HepG2 (cell line): ENCODE measurements around the gene TREM1. TPM values are rescaled to one million over a fixed set of nuclear protein-coding genes. Genes with fewer than 3 reads are reported as not detected.

ENCODE experiments used
- ATAC-seq: fragments of 200-7000 bp; cut with Tn5 transposase; 3 replicates; pipeline ENCODE4 v1.9.1; 2020; ENCODE audit warnings: mild to moderate bottlenecking, moderate library complexity
- BruUV-seq: library from RNA; stranded (reverse); fragments of 400-500 nt; replicated peaks from 2 replicates; lab custom pipeline; 2021; lab: Mats Ljungman, UMichigan
- CTCF ChIA-PET: fragments of 300-600 bp; formaldehyde crosslinking; extraction: SDS; loops from one replicate; lab custom pipeline; 2021; ENCODE audit warnings: low total read pairs, inconsistent platforms, low intra/inter-chr PET ratio; lab: Yijun Ruan, JAX
- POLR2A ChIA-PET: fragments of 350-600 bp; sonication (Branson Sonifier 250); formaldehyde crosslinking; loops from one replicate; lab custom pipeline; 2020; ENCODE audit warnings: antibody characterized with exemption, inconsistent platforms; lab: Yijun Ruan, JAX
- DNase-seq: peaks from one replicate; pipeline ENCODE4 v3.0.0-alpha.2; 2015; ENCODE audit warnings: low spot score
- FAIRE-seq: peaks from 3 replicates; lab custom pipeline; 2011; peaks lifted over from hg19 to GRCh38; lab: Jason Lieb, UNC
- H2AFZ ChIP-seq: one replicate; pipeline ENCODE4 v1.6.1; 2011; ENCODE audit warnings: low read length, inconsistent platforms
- H3K27ac ChIP-seq: fragments of 300-600 bp; 3 replicates; pipeline ENCODE4 v1.8.0; 2011; ENCODE audit warnings: mixed run types, mild to moderate bottlenecking, mixed read lengths, low read length, inconsistent platforms; ENCODE audit not compliant: insufficient read depth; ENCODE audit errors: extremely low read length
- H3K27me3 ChIP-seq, 2 experiments: fragments of 200-600 bp in 1 of 2; 2 replicates in 1 of 2; 3 replicates in 1 of 2; pipeline versions ENCODE4 v1.6.0 to v1.8.0; 2011; ENCODE audit warnings: low read length in 2 of 2, mild to moderate bottlenecking in 2 of 2, moderate library complexity in 2 of 2, inconsistent platforms in 1 of 2; ENCODE audit not compliant: insufficient read depth in 2 of 2, control insufficient read depth in 1 of 2
- H3K36me3 ChIP-seq, 2 experiments: fragments of 200-600 bp in 1 of 2; replicated peaks in 1 of 2; 2 replicates in 1 of 2; 3 replicates in 1 of 2; pipeline versions ENCODE4 v1.5.1 to v1.8.0; 2011; ENCODE audit warnings: low read length in 2 of 2, inconsistent platforms in 1 of 2; ENCODE audit not compliant: insufficient read depth in 2 of 2, control insufficient read depth in 1 of 2
- H3K4me1 ChIP-seq: 2 replicates; pipeline ENCODE4 v1.5.1; 2012; ENCODE audit warnings: low read length, inconsistent platforms; ENCODE audit not compliant: insufficient read depth
- H3K4me2 ChIP-seq: 2 replicates; pipeline ENCODE4 v1.6.0; 2011; ENCODE audit warnings: low read depth, low read length, inconsistent platforms
- H3K4me3 ChIP-seq, 3 experiments: fragments of 200-600 bp in 1 of 3; sonication (generic), shearing (Covaris generic) in 1 of 3; replicated peaks in 1 of 3; 2 replicates each; pipeline ENCODE4 v1.5.1; 2011 to 2016; ENCODE audit warnings: low read length in 3 of 3, inconsistent platforms in 2 of 3, low read depth in 2 of 3, mild to moderate bottlenecking in 2 of 3, control low read depth in 1 of 3, mixed read lengths in 1 of 3; ENCODE audit not compliant: insufficient read depth in 1 of 3
- H3K79me2 ChIP-seq: one replicate; pipeline ENCODE4 v1.6.1; 2011; ENCODE audit warnings: low read length, inconsistent platforms; ENCODE audit not compliant: insufficient read depth
- H3K9ac ChIP-seq: 2 replicates; pipeline ENCODE4 v1.6.0; 2011; ENCODE audit warnings: mild to moderate bottlenecking, low read depth, low read length, inconsistent platforms; ENCODE audit not compliant: insufficient read depth
- H3K9me3 ChIP-seq: 2 replicates; pipeline ENCODE4 v1.5.1; 2012; ENCODE audit warnings: mild to moderate bottlenecking, low read length
- H4K20me1 ChIP-seq: 2 replicates; pipeline ENCODE4 v1.6.0; 2011; ENCODE audit warnings: inconsistent platforms, mild to moderate bottlenecking, low read length, moderate library complexity; ENCODE audit not compliant: insufficient read depth
- ADNP ChIP-seq: sonication (generic); formaldehyde crosslinking; IDR thresholded peaks from 2 replicates; pipeline ENCODE4 v1.4.0; 2020; ENCODE audit warnings: missing genetic modification reagents
- BCL6 ChIP-seq: IDR thresholded peaks from 2 replicates; pipeline ENCODE4 v1.6.1; 2016; ENCODE audit warnings: missing genetic modification reagents, missing compliant biosample characterization
- BORCS8-MEF2B ChIP-seq: sonication (generic); formaldehyde crosslinking; IDR thresholded peaks from 2 replicates; pipeline ENCODE4 v1.8.0; 2022; ENCODE audit warnings: mild to moderate bottlenecking, missing genetic modification reagents
- GATAD2A ChIP-seq: IDR thresholded peaks from 2 replicates; pipeline ENCODE4 v1.6.1; 2016
- NR2F1 ChIP-seq, 2 experiments: fragments of 450-650 bp in 1 of 2; formaldehyde crosslinking in 1 of 2; IDR thresholded peaks; 2 replicates each; pipeline versions ENCODE4 v1.5.0 to v1.6.1; 2016 to 2020; ENCODE audit warnings: mild to moderate bottlenecking in 1 of 2, missing compliant biosample characterization in 1 of 2, missing genetic modification reagents in 1 of 2, moderate library complexity in 1 of 2
- PRMT3 ChIP-seq: sonication (generic); formaldehyde crosslinking; IDR thresholded peaks from 2 replicates; pipeline ENCODE4 v1.8.1; 2022; ENCODE audit warnings: low read depth, mild to moderate bottlenecking, moderate library complexity, missing genetic modification reagents, borderline replicate concordance
- RBM22 ChIP-seq: fragments of 200-400 bp; formaldehyde crosslinking; optimal IDR thresholded peaks from 2 replicates; pipeline ENCODE3; 2017; ENCODE audit warnings: mild to moderate bottlenecking, low read length, moderate library complexity
- RFXAP ChIP-seq: sonication (generic); formaldehyde crosslinking; IDR thresholded peaks from 2 replicates; pipeline ENCODE4 v1.4.0; 2020; ENCODE audit warnings: missing genetic modification reagents, borderline replicate concordance
- STAT5B ChIP-seq: sonication (generic); formaldehyde crosslinking; IDR thresholded peaks from 2 replicates; pipeline ENCODE4 v1.4.0; 2020; ENCODE audit warnings: missing genetic modification reagents
- TBP ChIP-seq: sonication (generic); formaldehyde crosslinking; IDR thresholded peaks from 2 replicates; pipeline ENCODE4 v1.5.0; 2020; ENCODE audit warnings: missing genetic modification reagents
- TGIF2 ChIP-seq: IDR thresholded peaks from 2 replicates; pipeline ENCODE4 v1.6.1; 2016; ENCODE audit warnings: control low read depth, missing compliant biosample characterization
- TP53 ChIP-seq: sonication (generic); formaldehyde crosslinking; conservative IDR thresholded peaks from 2 replicates; pipeline ENCODE4 v1.4.0; 2020; ENCODE audit warnings: missing genetic modification reagents
- ZNF230 ChIP-seq: sonication (generic); formaldehyde crosslinking; IDR thresholded peaks from 2 replicates; pipeline ENCODE4 v1.4.0; 2020; ENCODE audit warnings: mild to moderate bottlenecking, missing genetic modification reagents
- ZNF24 ChIP-seq: fragments of 450-650 bp; IDR thresholded peaks from 2 replicates; pipeline ENCODE4 v1.6.1; 2017; ENCODE audit warnings: antibody characterized with exemption, mild to moderate bottlenecking
- ZNF430 ChIP-seq: sonication (generic); formaldehyde crosslinking; IDR thresholded peaks from 2 replicates; pipeline ENCODE4 v1.9.0; 2021; ENCODE audit warnings: mild to moderate bottlenecking, missing genetic modification reagents
- ZNF790 ChIP-seq: sonication (generic); formaldehyde crosslinking; IDR thresholded peaks from 2 replicates; pipeline ENCODE4 v1.8.0; 2022; ENCODE audit warnings: missing genetic modification reagents, mild to moderate bottlenecking, borderline replicate concordance
- ZNF879 ChIP-seq: sonication (generic); formaldehyde crosslinking; IDR thresholded peaks from 2 replicates; pipeline ENCODE4 v1.8.1; 2023; ENCODE audit warnings: missing genetic modification reagents
- WGBS: methylation state at CpG from one replicate; pipeline ENCODE4 v1.1.6; 2017; ENCODE audit warnings: low lambda C conversion rate; 5-methylcytosine and 5-hydroxymethylcytosine counted together
- in situ Hi-C: cut with HindIII; loops from 2 replicates; pipeline ENCODE4 v1.10.0; 2017; ENCODE audit warnings: low pct_unique_long_range_greater_than_20kb; ENCODE audit not compliant: extremely low pct_ligation_motif_present
- intact Hi-C: fragments of 100-400 bp; cut with micrococcal nuclease; formaldehyde crosslinking; loops from one replicate; pipeline ENCODE4 v1.10.0; 2022; ENCODE audit not compliant: unreplicated experiment
- polyA plus RNA-seq, 8 experiments: library from polyadenylated mRNA; depleted of rRNA in 3 of 8; stranded (reverse) in 7 of 8; unstranded in 1 of 8; fragments of >200 nt; fragmentation: Illumina TruSeq in 4 of 8; extraction: Trizol in 4 of 8; gene quantifications; 2 replicates each; pipeline versions ENCODE4 v1.2.1 to v1.2.3, GENCODE V29; 2011 to 2016; ENCODE audit warnings: low read depth in 4 of 8, missing spikeins in 1 of 8, mixed read lengths in 1 of 8; ENCODE audit not compliant: insufficient read depth in 1 of 8
- total RNA-seq, 5 experiments: library from RNA; depleted of rRNA; stranded (reverse); fragments of >200 nt; fragmentation: Illumina TruSeq; extraction: Trizol; gene quantifications; 2 replicates each; pipeline ENCODE4 v1.2.3, GENCODE V29; 2016; ENCODE audit warnings: low read depth in 1 of 5
- TF ChIP-seq, protein P1 (sequence below): sonication (generic); formaldehyde crosslinking; IDR thresholded peaks from 2 replicates; pipeline ENCODE4 v1.4.0; 2020; ENCODE audit warnings: missing genetic modification reagents, mild to moderate bottlenecking, borderline replicate concordance
- TF ChIP-seq, protein P2 (sequence below): sonication (generic); formaldehyde crosslinking; IDR thresholded peaks from 2 replicates; pipeline ENCODE4 v1.8.1; 2023; ENCODE audit warnings: missing genetic modification reagents, mild to moderate bottlenecking, borderline replicate concordance

Gene TREM1
- total and polyA plus RNA-seq, 2 of the 13 experiments (the other 11 are each of a cell fraction or from before 2014, with no cell fraction given): 0.49 TPM; not detected in 1

DNA sequence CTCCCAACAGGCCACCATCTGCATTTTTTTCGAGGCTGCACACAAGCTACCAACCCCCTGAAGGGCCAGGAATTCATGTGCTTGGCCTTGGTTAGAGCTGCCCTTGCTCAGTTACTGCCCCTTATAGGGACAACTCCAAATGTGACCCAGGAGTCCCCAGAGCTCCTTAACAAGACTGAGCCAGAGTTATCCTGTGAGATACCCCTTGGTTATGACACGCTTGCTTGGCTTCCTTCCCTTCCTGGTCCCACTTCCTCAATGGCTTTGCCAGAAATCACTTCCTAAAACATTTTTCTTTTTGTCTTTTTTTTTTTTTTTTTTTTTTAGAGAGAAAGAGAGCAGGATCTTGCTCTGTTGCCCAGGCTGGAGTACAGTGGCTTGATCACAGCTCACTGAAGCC lies 8.9 kb downstream of the TREM1 start:
- H2AFZ ChIP-seq: no peak overlapping the region
- TF ChIP-seq NR2F1 (CRISPR knock-in tag; IDR thresholded peaks at IDR 0.05) (no peak), ZNF24 (no peak), ZNF430 (no peak), PRMT3 (CRISPR knock-in tag) (no peak), GATAD2A (CRISPR knock-in tag) (no peak), BORCS8-MEF2B (CRISPR knock-in tag) (no peak), ZNF879 (CRISPR knock-in tag) (no peak), RFXAP (CRISPR knock-in tag) (no peak), RBM22 (no peak), STAT5B (no peak), TBP (CRISPR knock-in tag) (no peak), ZNF230 (CRISPR knock-in tag) (no peak), TGIF2 (CRISPR knock-in tag) (no peak), TP53 (CRISPR knock-in tag) (no peak), ADNP (CRISPR knock-in tag) (no peak), ZNF790 (CRISPR knock-in tag) (no peak), BCL6 (no peak)
- TF ChIP-seq, protein P1, sequence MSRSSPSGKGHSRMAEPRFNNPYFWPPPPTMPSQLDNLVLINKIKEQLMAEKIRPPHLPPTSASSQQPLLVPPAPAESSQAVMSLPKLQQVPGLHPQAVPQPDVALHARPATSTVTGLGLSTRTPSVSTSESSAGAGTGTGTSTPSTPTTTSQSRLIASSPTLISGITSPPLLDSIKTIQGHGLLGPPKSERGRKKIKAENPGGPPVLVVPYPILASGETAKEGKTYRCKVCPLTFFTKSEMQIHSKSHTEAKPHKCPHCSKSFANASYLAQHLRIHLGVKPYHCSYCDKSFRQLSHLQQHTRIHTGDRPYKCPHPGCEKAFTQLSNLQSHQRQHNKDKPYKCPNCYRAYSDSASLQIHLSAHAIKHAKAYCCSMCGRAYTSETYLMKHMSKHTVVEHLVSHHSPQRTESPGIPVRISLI (CRISPR knock-in tag): no peak
- TF ChIP-seq, protein P2, sequence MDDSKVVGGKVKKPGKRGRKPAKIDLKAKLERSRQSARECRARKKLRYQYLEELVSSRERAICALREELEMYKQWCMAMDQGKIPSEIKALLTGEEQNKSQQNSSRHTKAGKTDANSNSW: no peak
- TF ChIP-seq, all 625 proteins: peak for 0
- in situ Hi-C loops: no loop called here
- no peak overlapping the region for H3K4me2 ChIP-seq
- no peak overlapping the region for H3K27ac ChIP-seq
- WGBS: 5% methylated on average over 2 of the region's 2 CpGs
- intact Hi-C loops: no loop called here
- POLR2A ChIA-PET: no interaction called here
- no peaks in the 10 kb centered on the region for H3K4me1 ChIP-seq
- H3K4me3 ChIP-seq: no peak overlapping the region
- no peaks in the 10 kb centered on the region for H4K20me1 ChIP-seq
- CTCF ChIA-PET: no interaction called here
- H3K9me3 ChIP-seq: no peaks in the 10 kb centered on the region
- ATAC-seq (no peak), FAIRE-seq (no peak), DNase-seq (no peak)
- no peaks in the 10 kb centered on the region for H3K36me3 ChIP-seq
- no TSS peak for BruUV-seq
- H3K9ac ChIP-seq: no peak overlapping the region
- H3K79me2 ChIP-seq: no peaks in the 10 kb centered on the region
- H3K27me3 ChIP-seq: peaks cover 3 to 45% of the 10 kb centered on the region in 2 experiments; a peak in 4 of 5 replicates
